Stimulated activated CD4-positive, alpha-beta T cell treated with anti-CD3 and anti-CD28 coated beads, TNF-alpha, amount 100 ng/mL, for 24 hours (primary cell): Measurements from ENCODE around the gene RGP1.
A peak's percentile ranks its signal among the peaks of the same experiment; 100 is the strongest.

ENCODE experiments used
- DNase-seq, 3 experiments: peaks; one replicate each; pipeline ENCODE4 v3.0.0-alpha.2; 2020; ENCODE audit warnings: low read depth in 3 of 3

The RGP1 gene

DNA sequence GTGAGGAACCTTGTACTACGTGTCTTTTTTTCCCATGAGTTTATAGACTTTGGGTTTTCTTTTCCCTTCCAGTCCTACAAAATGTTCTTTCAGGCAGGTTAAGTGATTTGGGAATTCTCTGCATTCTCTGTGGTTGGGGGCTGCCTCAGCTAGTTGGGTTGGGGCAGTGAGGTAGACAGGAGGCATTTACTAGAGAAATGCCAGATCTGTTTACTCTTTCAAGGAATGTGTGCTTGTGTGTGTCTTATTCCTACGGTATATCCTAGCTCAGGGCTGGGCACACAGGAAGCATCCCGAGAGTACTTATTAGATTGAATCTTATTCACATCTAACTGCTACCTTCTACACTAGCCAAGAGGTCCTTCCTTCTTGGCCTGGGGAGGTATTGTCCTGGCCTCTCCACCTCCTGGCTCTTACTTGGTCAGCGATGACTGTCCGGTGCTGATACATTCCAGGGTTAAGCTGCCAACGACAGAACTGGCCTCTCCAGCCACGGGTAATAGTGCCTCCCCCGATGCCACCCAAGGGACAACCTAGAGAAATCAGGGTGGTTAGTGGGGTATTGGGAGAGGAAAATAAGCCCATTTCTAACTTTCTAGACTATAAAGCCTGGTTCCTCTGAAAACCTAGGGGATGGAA, 5.1 kb upstream of the RGP1 start:
- DNase-seq: no peak

GRCh38 chr9:35745569-35745968, 3.5 kb upstream of the RGP1 start:
- DNase-seq: no peak

GRCh38 chr9:35746583-35746982, 2.5 kb upstream of the RGP1 start:
- no peak for DNase-seq

DNA sequence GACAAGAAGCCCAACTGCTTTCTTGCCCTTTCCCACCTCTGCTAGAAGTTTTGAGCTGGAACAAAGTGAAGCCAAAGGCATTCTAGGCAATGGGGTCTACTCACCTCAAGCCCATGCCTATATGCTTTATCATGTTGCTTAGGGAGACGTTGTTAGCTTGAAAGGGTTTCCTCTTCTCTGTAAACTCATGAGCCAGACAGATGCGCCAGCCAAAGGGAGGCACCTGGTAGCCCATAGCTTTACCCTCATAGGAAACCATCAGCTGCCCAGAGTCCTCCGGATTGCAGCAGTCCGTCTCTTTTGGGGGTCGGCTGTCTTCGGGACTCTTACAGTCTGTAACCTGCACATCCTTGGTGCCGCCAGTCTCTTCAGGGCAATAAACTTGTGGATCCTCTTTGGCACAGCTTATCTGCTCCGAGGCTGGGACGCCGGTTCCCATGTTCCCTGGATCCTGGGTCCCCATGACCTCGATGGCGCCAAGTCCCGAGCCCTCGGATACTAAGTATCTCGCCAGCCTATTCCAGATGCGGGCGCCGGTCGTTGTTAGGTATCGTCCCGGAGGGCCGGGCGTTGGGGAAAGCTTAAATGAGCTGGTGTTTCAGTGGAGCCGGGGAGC, 737 bp upstream of the RGP1 start:
- DNase-seq: no peak

DNA sequence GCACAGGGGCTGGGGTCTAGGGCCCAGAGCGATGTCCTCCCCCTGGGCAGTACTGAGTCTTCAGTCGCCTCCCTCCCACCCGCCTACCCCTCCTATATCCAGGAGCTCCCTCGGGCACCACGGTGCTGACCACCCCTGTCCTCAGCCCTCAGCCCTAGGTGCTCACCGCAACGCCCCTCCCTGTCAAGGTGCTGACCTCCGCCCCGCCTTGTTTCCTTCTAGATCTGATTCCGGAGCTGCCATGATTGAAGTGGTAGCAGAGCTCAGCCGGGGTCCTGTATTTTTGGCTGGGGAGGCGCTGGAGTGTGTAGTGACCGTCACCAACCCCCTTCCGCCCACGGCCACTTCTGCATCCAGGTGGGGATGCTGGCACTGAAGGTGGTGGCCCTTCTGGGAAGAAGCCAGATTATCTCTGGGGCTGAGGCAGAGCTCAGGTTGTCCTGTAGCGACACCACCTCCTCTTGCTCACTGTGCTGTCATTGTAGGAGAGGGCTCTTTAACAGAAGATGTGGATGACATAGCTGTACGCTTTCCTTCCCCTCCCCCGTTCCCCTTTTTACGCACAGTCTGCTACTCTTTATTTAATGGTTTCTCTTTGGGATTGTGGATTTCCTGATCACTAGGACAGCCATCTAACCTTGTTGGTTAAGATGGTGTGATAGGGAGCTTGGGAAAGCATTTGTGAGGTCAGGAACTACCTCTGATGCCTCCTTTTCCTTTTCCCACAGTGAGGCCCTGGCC, 598 bp downstream of the RGP1 start:
- DNase-seq: peak in 1 of 3 experiments; percentile 38

DNA sequence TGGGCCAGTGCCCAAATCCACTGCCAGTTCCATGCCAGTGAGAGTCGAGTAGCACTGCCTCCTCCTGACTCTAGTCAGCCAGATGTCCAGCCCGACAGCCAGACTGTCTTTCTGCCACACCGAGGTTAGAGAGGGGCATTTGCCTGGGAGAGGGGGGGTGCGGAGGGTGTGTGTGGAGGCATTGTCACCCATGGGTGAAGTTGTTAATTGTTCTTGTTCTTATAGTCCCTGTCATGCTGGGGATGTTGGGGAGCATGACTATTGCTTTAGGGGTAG, 1.1 kb downstream of the RGP1 start:
- DNase-seq: no peak

- no peak for DNase-seq
Observed at GRCh38 chr9:35753466-35753865, 4.4 kb downstream of the RGP1 start.

GRCh38 chr9:35754264-35754663, 5.2 kb downstream of the RGP1 start, which contains the start of gene MSMP:
MSMP (minus strand) TSS chr9:35754276; CDS start chr9:35754129, 147 bp downstream.
- no peak for DNase-seq

- no peak for DNase-seq
Observed at GRCh38 chr9:35755071-35755470, 6.0 kb downstream of the RGP1 start.

GRCh38 chr9:35756275-35757225, 7.5 kb downstream of the RGP1 start:
- DNase-seq: peak; percentile 60 to 83 (median 61)

DNA sequence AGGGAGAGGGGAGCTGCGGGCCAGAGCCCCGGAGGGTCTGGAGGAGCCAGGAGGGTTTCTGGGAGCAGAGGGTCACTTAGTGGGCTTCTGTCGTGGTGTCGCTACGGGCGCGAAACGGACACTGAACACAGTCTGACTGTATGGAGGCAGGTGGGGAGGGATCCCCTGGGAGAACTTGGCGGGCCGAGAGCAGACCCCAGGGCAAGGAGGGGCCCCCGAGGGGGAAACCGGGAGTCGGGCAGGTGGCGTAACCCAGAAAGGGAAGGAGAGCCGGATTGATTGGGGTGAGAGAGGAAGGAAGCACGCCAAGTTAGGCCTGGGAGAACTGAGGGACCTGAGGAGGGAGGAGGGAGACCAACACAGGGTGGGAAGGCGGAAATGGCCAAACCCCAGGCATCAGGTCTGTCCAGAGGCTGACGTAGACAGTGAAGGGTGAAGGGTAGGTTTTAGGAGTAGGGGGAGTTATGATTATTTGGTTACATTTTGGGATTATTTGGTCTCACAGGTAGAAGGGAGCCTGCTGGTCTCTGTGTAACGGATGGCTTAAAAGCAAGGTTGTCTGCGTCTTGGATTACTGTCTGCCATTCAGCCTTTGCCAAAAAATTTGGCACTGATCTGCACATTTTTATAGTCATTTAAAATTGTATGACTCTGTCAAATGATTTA, 8.3 kb downstream of the RGP1 start:
- DNase-seq: peak in 1 of 3 experiments; percentile 21

GRCh38 chr9:35757892-35758275, 8.8 kb downstream of the RGP1 start:
- no peak for DNase-seq

DNA sequence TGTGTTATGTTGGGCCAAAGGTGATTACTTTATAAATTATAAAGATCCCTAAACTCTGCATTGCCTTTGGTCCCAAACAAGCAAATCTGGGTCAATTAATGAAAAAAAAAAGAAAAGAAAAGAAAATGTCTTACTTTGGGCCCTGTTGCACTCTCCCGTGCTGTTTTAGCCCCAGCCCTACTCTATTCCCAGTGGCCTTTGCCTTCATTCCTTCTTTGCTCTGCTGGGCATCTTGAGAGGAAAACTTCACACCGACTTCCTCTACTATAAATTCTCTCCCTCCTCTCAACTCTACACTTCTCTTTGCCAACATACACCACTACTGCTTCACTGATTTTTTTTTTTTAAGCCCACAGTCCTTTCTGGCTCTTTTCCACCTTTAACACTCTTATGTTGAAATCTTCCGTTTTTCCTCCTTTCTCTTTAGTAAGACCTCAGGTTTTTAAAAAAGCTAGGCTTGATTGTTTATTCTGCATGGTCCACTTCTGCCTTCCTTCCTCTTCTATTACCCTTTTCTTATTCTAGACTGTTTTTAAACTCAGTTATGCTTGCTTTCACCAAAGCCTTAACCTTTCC, 9.5 kb downstream of the RGP1 start:
- DNase-seq: no peak

DNA sequence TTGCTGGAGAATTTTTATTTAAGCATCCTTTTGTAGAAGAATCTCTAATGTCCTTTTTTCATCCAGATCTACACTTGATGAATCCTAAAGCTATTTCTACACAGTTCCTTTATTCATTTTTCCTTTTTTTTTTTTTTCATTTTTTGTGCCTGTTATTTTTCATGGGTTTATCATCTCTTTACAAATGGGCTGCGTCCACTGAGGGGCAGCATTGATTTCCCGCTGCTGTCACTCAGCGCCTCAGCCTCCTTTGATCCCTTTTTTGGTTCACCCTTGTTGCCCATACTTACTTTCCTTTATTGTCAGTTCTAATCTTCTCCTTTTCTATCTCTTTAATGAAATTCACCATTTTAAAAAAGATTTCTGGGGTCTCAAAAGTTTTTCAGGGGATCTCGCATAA, 10.7 kb downstream of the RGP1 start:
- DNase-seq: no peak

GRCh38 chr9:35760651-35761050, 11.6 kb downstream of the RGP1 start:
- DNase-seq: no peak

- no peak for DNase-seq
Observed at GRCh38 chr9:35763181-35763580, 14.1 kb downstream of the RGP1 start.

- no peak for DNase-seq
Observed at GRCh38 chr9:35763803-35764202, 14.7 kb downstream of the RGP1 start.

DNA sequence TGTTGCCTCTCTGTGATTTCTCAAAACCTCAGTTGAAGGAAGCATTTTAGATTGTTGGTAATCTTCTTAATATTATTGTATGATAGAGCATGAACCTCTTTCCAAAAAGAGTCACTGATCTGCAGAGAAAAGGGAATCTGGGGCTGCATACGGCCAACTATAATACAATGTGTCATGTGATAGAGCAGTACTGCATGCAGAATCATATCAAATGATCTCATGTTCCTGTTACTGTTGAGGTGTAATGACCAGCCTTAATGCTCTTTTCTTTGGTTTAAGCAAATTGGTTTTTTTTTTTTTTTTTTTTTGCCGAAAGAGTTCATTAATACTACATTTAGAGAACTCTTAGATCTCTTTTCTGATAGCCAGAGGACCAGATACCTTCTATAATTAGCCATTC, 17.9 kb downstream of the RGP1 start:
- no peak for DNase-seq

GRCh38 chr9:35767458-35767857, 18.4 kb downstream of the RGP1 start:
- no peak for DNase-seq

DNA sequence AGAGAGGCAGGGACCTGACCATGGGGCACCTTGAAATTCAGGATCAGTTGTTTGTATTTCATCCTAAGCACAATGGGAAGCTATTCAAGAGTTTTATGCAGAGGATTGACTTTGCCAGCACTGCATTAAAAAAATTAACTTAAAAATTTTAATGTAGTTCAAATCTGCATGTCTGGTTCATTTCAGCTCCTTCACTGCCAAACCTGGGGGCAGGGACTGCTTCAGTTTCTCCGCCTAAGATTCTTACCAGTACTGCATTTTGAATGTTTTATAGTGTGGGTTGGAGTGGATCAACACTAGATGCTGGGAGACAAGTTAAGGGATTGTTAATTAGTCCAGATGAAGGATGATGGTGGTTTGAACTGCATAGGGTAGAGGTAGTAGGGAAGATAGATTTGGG, 20.7 kb downstream of the RGP1 start:
- no peak for DNase-seq

DNA sequence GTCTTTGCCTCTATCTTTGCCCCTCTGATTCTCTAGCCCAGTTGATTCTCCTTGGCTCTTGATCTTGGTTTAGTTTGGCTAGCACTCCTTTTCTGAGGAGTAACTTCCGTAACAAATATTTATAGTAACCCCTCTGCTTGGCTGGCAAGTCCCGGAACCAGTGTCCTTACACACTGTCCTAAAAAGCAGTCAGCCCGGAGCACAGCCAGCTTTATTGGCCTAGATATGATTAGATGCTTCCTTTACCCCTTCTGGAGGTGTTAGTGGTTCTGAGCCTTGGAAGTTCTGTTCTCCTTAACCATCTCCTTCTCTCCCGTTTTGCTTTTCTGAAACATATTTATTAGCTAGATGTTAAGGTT, 22.0 kb downstream of the RGP1 start:
- DNase-seq: no peak
